Activated naive CD4-positive, alpha-beta T cell treated with anti-CD3 and anti-CD28 coated beads for 36 hours (primary cell): Measurements from ENCODE around the gene DYNC1I1. TPM values are rescaled to one million over a fixed set of nuclear protein-coding genes. Genes with fewer than 3 reads are reported as not detected.

Experiments used
- CTCF ChIA-PET: fragments of 350-600 bp; sonication (Branson Sonifier 250); formaldehyde crosslinking; loops from one replicate; lab custom pipeline; 2021; ENCODE audit warnings: antibody characterized with exemption; lab: Charles Lee
- DNase-seq: peaks from one replicate; pipeline ENCODE4 v3.0.0-alpha.2; 2020
- H3K27ac Mint-ChIP-seq: one replicate; pipeline ENCODE4 v1.8.0; 2021; ENCODE audit warnings: mild to moderate bottlenecking, mixed read lengths
- H3K27me3 Mint-ChIP-seq: one replicate; pipeline ENCODE4 v1.8.0; 2021; ENCODE audit warnings: low read depth, mixed read lengths
- H3K36me3 Mint-ChIP-seq: one replicate; pipeline ENCODE4 v1.8.0; 2021; ENCODE audit warnings: low read depth, mixed read lengths
- H3K4me1 Mint-ChIP-seq: one replicate; pipeline ENCODE4 v1.8.0; 2021; ENCODE audit warnings: low read depth, mixed read lengths
- H3K4me3 Mint-ChIP-seq: one replicate; pipeline ENCODE4 v1.8.0; 2021; ENCODE audit warnings: mild to moderate bottlenecking, moderate library complexity, mixed read lengths
- H3K9me3 Mint-ChIP-seq: one replicate; pipeline ENCODE4 v1.8.0; 2021; ENCODE audit warnings: mixed read lengths
- intact Hi-C: fragments of 100-400 bp; cut with micrococcal nuclease; formaldehyde crosslinking; loops from one replicate; pipeline ENCODE4 v1.15.1; 2023
- total RNA-seq, 2 experiments: library from RNA; stranded (reverse); gene quantifications; one replicate each; pipeline ENCODE4 v1.2.3, GENCODE V29; 2021

The DYNC1I1 gene
- total RNA-seq, 2 experiments from 2014 or later, result not detected

- DNase-seq, result no peak
- intact Hi-C loops, result no loop called here
- CTCF ChIA-PET, result interaction anchor here (1.4 kb wide), 1 partner anchor 22 kb away, joined by 3 read pairs; no protein-coding TSS in a partner anchor
- H3K27me3 Mint-ChIP-seq, result peaks cover 15% of the 10 kb centered on the region
- no peaks in the 10 kb centered on the region for H3K9me3 Mint-ChIP-seq
- no peak overlapping the region for H3K27ac Mint-ChIP-seq
- no peak overlapping the region for H3K4me3 Mint-ChIP-seq
- no peaks in the 10 kb centered on the region for H3K4me1 Mint-ChIP-seq
- no peaks in the 10 kb centered on the region for H3K36me3 Mint-ChIP-seq
Observed at GRCh38 chr7:96023387-96023786, 251.0 kb downstream of the DYNC1I1 start.

- Mint-ChIP-seq H3K9me3 (no peaks in the 10 kb centered on the region), H3K4me1 (no peaks in the 10 kb centered on the region), H3K27me3 (peaks cover 16% of the 10 kb centered on the region), H3K4me3 (no peak overlapping the region), H3K27ac (no peak overlapping the region), H3K36me3 (no peaks in the 10 kb centered on the region)
- no peak for DNase-seq
- CTCF ChIA-PET, result interaction anchor here (0.6 kb wide), 1 partner anchor 962 kb away, joined by 3 read pairs; no protein-coding TSS in a partner anchor
- intact Hi-C loops, result no loop called here
Observed at GRCh38 chr7:96026010-96026409, 253.7 kb downstream of the DYNC1I1 start.

GRCh38 chr7:96026611-96027010 lies 254.3 kb downstream of the DYNC1I1 start:
- H3K4me1 Mint-ChIP-seq, result no peaks in the 10 kb centered on the region
- H3K27ac Mint-ChIP-seq, result no peak overlapping the region
- CTCF ChIA-PET, result interaction anchor here (0.6 kb wide), 1 partner anchor 962 kb away, joined by 3 read pairs; no protein-coding TSS in a partner anchor
- intact Hi-C loops, result no loop called here
- no peak for DNase-seq
- H3K9me3 Mint-ChIP-seq, result no peaks in the 10 kb centered on the region
- H3K27me3 Mint-ChIP-seq, result peaks cover 16% of the 10 kb centered on the region
- H3K36me3 Mint-ChIP-seq, result no peaks in the 10 kb centered on the region
- H3K4me3 Mint-ChIP-seq, result no peak overlapping the region

- Mint-ChIP-seq H3K27me3 (peaks cover 14% of the 10 kb centered on the region), H3K9me3 (no peaks in the 10 kb centered on the region), H3K4me3 (no peak overlapping the region), H3K27ac (no peak overlapping the region), H3K4me1 (no peaks in the 10 kb centered on the region), H3K36me3 (no peaks in the 10 kb centered on the region)
- intact Hi-C loops, result no loop called here
- CTCF ChIA-PET, result no interaction called here
- DNase-seq, result no peak
Observed at GRCh38 chr7:96028729-96029128, 256.4 kb downstream of the DYNC1I1 start.

- Mint-ChIP-seq H3K27ac (no peak overlapping the region), H3K4me3 (no peak overlapping the region), H3K36me3 (no peaks in the 10 kb centered on the region), H3K9me3 (no peaks in the 10 kb centered on the region), H3K27me3 (peaks cover 9% of the 10 kb centered on the region), H3K4me1 (no peaks in the 10 kb centered on the region)
- CTCF ChIA-PET, result no interaction called here
- DNase-seq, result no peak
- intact Hi-C loops, result no loop called here
Observed at GRCh38 chr7:96033009-96033598, 260.8 kb downstream of the DYNC1I1 start.

GRCh38 chr7:96034940-96035727 lies 262.8 kb downstream of the DYNC1I1 start:
- intact Hi-C loops, result no loop called here
- CTCF ChIA-PET, result no interaction called here
- H3K4me1 Mint-ChIP-seq, result no peaks in the 10 kb centered on the region

GRCh38 chr7:96040250-96040772 lies 268.0 kb downstream of the DYNC1I1 start:
- no peaks in the 10 kb centered on the region for H3K9me3 Mint-ChIP-seq
- H3K4me1 Mint-ChIP-seq, result no peaks in the 10 kb centered on the region
- no peak for DNase-seq
- intact Hi-C loops, result no loop called here
- H3K36me3 Mint-ChIP-seq, result no peaks in the 10 kb centered on the region
- H3K27ac Mint-ChIP-seq, result no peak overlapping the region
- peaks cover 5% of the 10 kb centered on the region for H3K27me3 Mint-ChIP-seq
- CTCF ChIA-PET, result no interaction called here
- no peak overlapping the region for H3K4me3 Mint-ChIP-seq

More at GRCh38 chr7:96034940-96035727, 262.8 kb downstream of the DYNC1I1 start:
- no peaks in the 10 kb centered on the region for H3K9me3 Mint-ChIP-seq
- no peak overlapping the region for H3K4me3 Mint-ChIP-seq
- no peaks in the 10 kb centered on the region for H3K36me3 Mint-ChIP-seq
- peaks cover 10% of the 10 kb centered on the region for H3K27me3 Mint-ChIP-seq
- H3K27ac Mint-ChIP-seq, result no peak overlapping the region
- DNase-seq, result no peak

- H3K9me3 Mint-ChIP-seq, result no peaks in the 10 kb centered on the region
- intact Hi-C loops, result no loop called here
- DNase-seq, result no peak
- no peaks in the 10 kb centered on the region for H3K36me3 Mint-ChIP-seq
- CTCF ChIA-PET, result no interaction called here
- no peaks in the 10 kb centered on the region for H3K4me1 Mint-ChIP-seq
- peaks cover 5% of the 10 kb centered on the region for H3K27me3 Mint-ChIP-seq
- no peak overlapping the region for H3K4me3 Mint-ChIP-seq
- no peak overlapping the region for H3K27ac Mint-ChIP-seq
Observed at GRCh38 chr7:96041171-96041570, 268.8 kb downstream of the DYNC1I1 start.

- peaks cover 8% of the 10 kb centered on the region for H3K27me3 Mint-ChIP-seq
- intact Hi-C loops, result no loop called here
- no peak overlapping the region for H3K4me3 Mint-ChIP-seq
- CTCF ChIA-PET, result interaction anchor here (1.0 kb wide), 1 partner anchor 22 kb away, joined by 3 read pairs; no protein-coding TSS in a partner anchor
- H3K9me3 Mint-ChIP-seq, result no peaks in the 10 kb centered on the region
- no peaks in the 10 kb centered on the region for H3K4me1 Mint-ChIP-seq
- H3K36me3 Mint-ChIP-seq, result no peaks in the 10 kb centered on the region
- no peak overlapping the region for H3K27ac Mint-ChIP-seq
- DNase-seq, result no peak
Observed at GRCh38 chr7:96045181-96045580, 272.8 kb downstream of the DYNC1I1 start.

- DNase-seq, result no peak
- CTCF ChIA-PET, result interaction anchor here (1.0 kb wide), 1 partner anchor 22 kb away, joined by 3 read pairs; no protein-coding TSS in a partner anchor
- Mint-ChIP-seq H3K27ac (no peak overlapping the region), H3K4me3 (no peak overlapping the region), H3K4me1 (no peaks in the 10 kb centered on the region), H3K9me3 (no peaks in the 10 kb centered on the region), H3K27me3 (peaks cover 4% of the 10 kb centered on the region), H3K36me3 (no peaks in the 10 kb centered on the region)
- intact Hi-C loops, result no loop called here
Observed at GRCh38 chr7:96045919-96046318, 273.6 kb downstream of the DYNC1I1 start.

GRCh38 chr7:96052289-96052688 lies 279.9 kb downstream of the DYNC1I1 start:
- Mint-ChIP-seq H3K9me3 (no peaks in the 10 kb centered on the region), H3K4me1 (no peaks in the 10 kb centered on the region), H3K4me3 (no peak overlapping the region), H3K27me3 (peaks cover 4% of the 10 kb centered on the region), H3K27ac (no peak overlapping the region), H3K36me3 (no peaks in the 10 kb centered on the region)
- no peak for DNase-seq
- CTCF ChIA-PET, result no interaction called here
- intact Hi-C loops, result no loop called here

- CTCF ChIA-PET, result no interaction called here
- H3K9me3 Mint-ChIP-seq, result no peaks in the 10 kb centered on the region
Observed at GRCh38 chr7:96052860-96053470, 280.6 kb downstream of the DYNC1I1 start.

More at GRCh38 chr7:96052860-96053470, 280.6 kb downstream of the DYNC1I1 start:
- intact Hi-C loops, result no loop called here
- no peak for DNase-seq
- no peaks in the 10 kb centered on the region for H3K4me1 Mint-ChIP-seq
- no peak overlapping the region for H3K27ac Mint-ChIP-seq
- no peaks in the 10 kb centered on the region for H3K36me3 Mint-ChIP-seq
- H3K4me3 Mint-ChIP-seq, result no peak overlapping the region
- H3K27me3 Mint-ChIP-seq, result peaks cover 6% of the 10 kb centered on the region
